Sigmoid colon (tissue), 4 donors: ENCODE measurements around the gene NPTX1.

Source experiments
- POLR2A ChIP-seq, 2 donors: fragments of 450-650 bp; IDR thresholded peaks; one replicate each; pipeline ENCODE4 v1.6.1; 2016; ENCODE audit warnings: antibody characterized with exemption in 2 of 2, mild to moderate bottlenecking in 2 of 2, moderate library complexity in 2 of 2
- POLR2AphosphoS5 ChIP-seq, 4 donors: sonication (generic); formaldehyde crosslinking; IDR thresholded peaks; one replicate each; pipeline ENCODE4 v1.6.1; 2017; ENCODE audit warnings: antibody characterized with exemption in 4 of 4
- TF ChIP-seq, protein P1 (sequence below), 4 experiments: fragments of 450-650 bp in 3 of 4; fragments of 200-600 bp in 1 of 4; IDR thresholded peaks; one replicate each; pipeline ENCODE4 v1.5.1; 2016 to 2019; ENCODE audit warnings: antibody characterized with exemption in 4 of 4, mild to moderate bottlenecking in 3 of 4, moderate library complexity in 2 of 4

DNA sequence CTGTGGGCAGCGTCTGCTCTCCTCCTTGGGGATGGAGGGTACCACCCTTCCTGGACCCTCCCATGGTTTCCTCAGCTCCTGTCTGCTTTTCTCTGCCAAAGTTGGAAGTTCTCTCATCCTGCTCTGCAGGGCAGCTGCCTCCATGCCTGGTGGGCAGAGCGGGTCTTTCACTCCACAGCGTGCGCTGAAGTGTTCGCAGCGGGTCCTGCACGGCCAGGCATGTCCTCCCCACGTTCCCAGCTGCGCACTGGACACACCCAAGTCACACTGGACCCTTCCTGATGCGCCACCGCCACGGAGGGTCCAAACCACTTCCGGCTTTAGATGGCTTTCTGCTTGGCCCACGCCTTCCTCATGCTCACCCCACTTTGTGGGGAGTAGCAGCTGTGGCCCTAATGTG is 33.7 kb upstream of the NPTX1 start:
- TF ChIP-seq POLR2A (IDR thresholded peaks at IDR 0.05) (no peak), POLR2AphosphoS5 (IDR thresholded peaks at IDR 0.05) (no peak)
- TF ChIP-seq, protein P1, sequence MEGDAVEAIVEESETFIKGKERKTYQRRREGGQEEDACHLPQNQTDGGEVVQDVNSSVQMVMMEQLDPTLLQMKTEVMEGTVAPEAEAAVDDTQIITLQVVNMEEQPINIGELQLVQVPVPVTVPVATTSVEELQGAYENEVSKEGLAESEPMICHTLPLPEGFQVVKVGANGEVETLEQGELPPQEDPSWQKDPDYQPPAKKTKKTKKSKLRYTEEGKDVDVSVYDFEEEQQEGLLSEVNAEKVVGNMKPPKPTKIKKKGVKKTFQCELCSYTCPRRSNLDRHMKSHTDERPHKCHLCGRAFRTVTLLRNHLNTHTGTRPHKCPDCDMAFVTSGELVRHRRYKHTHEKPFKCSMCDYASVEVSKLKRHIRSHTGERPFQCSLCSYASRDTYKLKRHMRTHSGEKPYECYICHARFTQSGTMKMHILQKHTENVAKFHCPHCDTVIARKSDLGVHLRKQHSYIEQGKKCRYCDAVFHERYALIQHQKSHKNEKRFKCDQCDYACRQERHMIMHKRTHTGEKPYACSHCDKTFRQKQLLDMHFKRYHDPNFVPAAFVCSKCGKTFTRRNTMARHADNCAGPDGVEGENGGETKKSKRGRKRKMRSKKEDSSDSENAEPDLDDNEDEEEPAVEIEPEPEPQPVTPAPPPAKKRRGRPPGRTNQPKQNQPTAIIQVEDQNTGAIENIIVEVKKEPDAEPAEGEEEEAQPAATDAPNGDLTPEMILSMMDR (IDR thresholded peaks at IDR 0.05) = no peak
